ENCODE data around the gene EED. TPM values are rescaled to one million over a fixed set of nuclear protein-coding genes. Genes with fewer than 3 reads are reported as not detected.
"Not testable (repeated sequence)": the region's sequence is repeated elsewhere in the genome, so short reads cannot be mapped to it uniquely, and the experiment has no call there.

Gene EED
- total RNA-seq, 1 donor from 2014 or later, result 16.5 TPM

GRCh38 chr11:86228269-86229038, 16.1 kb upstream of the EED start:
- Mint-ChIP-seq H3K9me3 (ENCODE audit: unreplicated experiment) (no peaks in the 10 kb centered on the region), H3K27ac (ENCODE audit: unreplicated experiment) (no peak overlapping the region), H3K27me3 (ENCODE audit: unreplicated experiment) (no peaks in the 10 kb centered on the region), H3K4me3 (ENCODE audit: unreplicated experiment) (no peak overlapping the region), H3K36me3 (ENCODE audit: unreplicated experiment) (no peaks in the 10 kb centered on the region), H3K4me1 (ENCODE audit: unreplicated experiment) (peaks cover 16% of the 10 kb centered on the region)
- no peak for DNase-seq (ENCODE audit: extremely low spot score, unreplicated experiment)
- no peak for TF ChIP-seq CTCF (IDR thresholded peaks at IDR 0.05)

DNA sequence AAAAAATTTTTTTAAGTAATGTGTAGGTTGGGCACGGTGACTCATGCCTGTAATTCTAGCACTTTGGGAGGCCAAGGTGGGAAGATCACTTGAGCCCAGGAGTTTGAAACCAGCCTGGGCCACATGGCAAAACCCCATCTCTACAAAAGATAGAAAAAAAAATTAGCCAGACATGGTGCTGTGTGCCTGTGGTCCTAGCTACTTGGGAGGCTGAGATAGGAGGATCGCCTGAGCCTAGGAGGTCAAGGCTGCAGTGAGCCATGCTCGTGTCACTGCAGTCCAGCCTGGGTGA, 15.6 kb upstream of the EED start:
- peaks cover 16% of the 10 kb centered on the region for H3K4me1 Mint-ChIP-seq (ENCODE audit: unreplicated experiment)
- H3K27ac Mint-ChIP-seq (ENCODE audit: unreplicated experiment); H3K27me3 Mint-ChIP-seq (ENCODE audit: unreplicated experiment); H3K4me3 Mint-ChIP-seq (ENCODE audit: unreplicated experiment); DNase-seq (ENCODE audit: extremely low spot score, unreplicated experiment); H3K36me3 Mint-ChIP-seq (ENCODE audit: unreplicated experiment); H3K9me3 Mint-ChIP-seq (ENCODE audit: unreplicated experiment): not testable (repeated sequence)

- Mint-ChIP-seq H3K4me1 (ENCODE audit: unreplicated experiment) (peaks cover 16% of the 10 kb centered on the region), H3K27me3 (ENCODE audit: unreplicated experiment) (peaks cover 4% of the 10 kb centered on the region), H3K9me3 (ENCODE audit: unreplicated experiment) (no peaks in the 10 kb centered on the region), H3K27ac (ENCODE audit: unreplicated experiment) (no peak overlapping the region), H3K4me3 (ENCODE audit: unreplicated experiment) (no peak overlapping the region), H3K36me3 (ENCODE audit: unreplicated experiment) (no peaks in the 10 kb centered on the region)
- no peak for DNase-seq (ENCODE audit: extremely low spot score, unreplicated experiment)
- TF ChIP-seq CTCF (IDR thresholded peaks at IDR 0.05), result no peak
Measured at GRCh38 chr11:86230179-86230804, 14.3 kb upstream of the EED start.

- DNase-seq (ENCODE audit: extremely low spot score, unreplicated experiment), result no peak
- Mint-ChIP-seq H3K27ac (ENCODE audit: unreplicated experiment) (peak overlapping the region; percentile 44), H3K36me3 (ENCODE audit: unreplicated experiment) (no peaks in the 10 kb centered on the region), H3K27me3 (ENCODE audit: unreplicated experiment) (peaks cover 6% of the 10 kb centered on the region), H3K4me1 (ENCODE audit: unreplicated experiment) (peaks cover 16% of the 10 kb centered on the region), H3K9me3 (ENCODE audit: unreplicated experiment) (no peaks in the 10 kb centered on the region), H3K4me3 (ENCODE audit: unreplicated experiment) (no peak overlapping the region)
- TF ChIP-seq CTCF (IDR thresholded peaks at IDR 0.05), result no peak
Measured at GRCh38 chr11:86230921-86231434, 13.6 kb upstream of the EED start.

DNA sequence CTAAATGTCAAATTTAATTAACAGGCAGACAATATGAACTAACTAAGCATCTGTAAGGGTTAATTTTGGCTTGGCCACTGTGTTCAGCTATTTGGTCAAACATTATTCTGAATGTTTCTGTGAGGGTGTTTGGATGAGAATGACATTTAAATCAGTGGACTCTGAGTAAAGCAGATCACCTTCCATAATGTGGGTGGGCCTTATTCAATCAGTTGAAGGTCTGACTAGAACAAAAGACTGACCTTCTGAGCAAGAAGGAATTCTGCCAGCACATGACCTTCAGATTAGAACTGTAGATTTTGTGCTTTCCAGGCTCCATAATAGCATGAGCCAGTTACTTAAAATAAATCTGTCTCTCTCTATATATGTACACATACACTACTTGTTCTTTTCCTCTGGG, 12.0 kb upstream of the EED start:
- Mint-ChIP-seq H3K4me3 (ENCODE audit: unreplicated experiment) (no peak overlapping the region), H3K27me3 (ENCODE audit: unreplicated experiment) (peaks cover 6% of the 10 kb centered on the region), H3K9me3 (ENCODE audit: unreplicated experiment) (no peaks in the 10 kb centered on the region), H3K4me1 (ENCODE audit: unreplicated experiment) (peaks cover 16% of the 10 kb centered on the region), H3K27ac (ENCODE audit: unreplicated experiment) (no peak overlapping the region), H3K36me3 (ENCODE audit: unreplicated experiment) (no peaks in the 10 kb centered on the region)
- no peak for DNase-seq (ENCODE audit: extremely low spot score, unreplicated experiment)
- no peak for TF ChIP-seq CTCF (IDR thresholded peaks at IDR 0.05)

All from osteocyte (in vitro differentiated cells).